Testis (tissue), 2 donors: Measurements from ENCODE around the gene EIF5A.

Experiments used
- POLR2A ChIP-seq: fragments of 450-650 bp; IDR thresholded peaks from one replicate; pipeline ENCODE4 v1.6.1; 2017; ENCODE audit warnings: antibody characterized with exemption, mild to moderate bottlenecking, moderate library complexity
- TF ChIP-seq, protein P1 (sequence below), 3 experiments: fragments of 450-650 bp in 2 of 3; fragments of 200-600 bp in 1 of 3; sonication (generic) in 1 of 3; IDR thresholded peaks; one replicate each; pipeline ENCODE4 v1.5.1; 2016 to 2019; ENCODE audit warnings: antibody characterized with exemption in 3 of 3, mild to moderate bottlenecking in 2 of 3, moderate library complexity in 1 of 3

DNA sequence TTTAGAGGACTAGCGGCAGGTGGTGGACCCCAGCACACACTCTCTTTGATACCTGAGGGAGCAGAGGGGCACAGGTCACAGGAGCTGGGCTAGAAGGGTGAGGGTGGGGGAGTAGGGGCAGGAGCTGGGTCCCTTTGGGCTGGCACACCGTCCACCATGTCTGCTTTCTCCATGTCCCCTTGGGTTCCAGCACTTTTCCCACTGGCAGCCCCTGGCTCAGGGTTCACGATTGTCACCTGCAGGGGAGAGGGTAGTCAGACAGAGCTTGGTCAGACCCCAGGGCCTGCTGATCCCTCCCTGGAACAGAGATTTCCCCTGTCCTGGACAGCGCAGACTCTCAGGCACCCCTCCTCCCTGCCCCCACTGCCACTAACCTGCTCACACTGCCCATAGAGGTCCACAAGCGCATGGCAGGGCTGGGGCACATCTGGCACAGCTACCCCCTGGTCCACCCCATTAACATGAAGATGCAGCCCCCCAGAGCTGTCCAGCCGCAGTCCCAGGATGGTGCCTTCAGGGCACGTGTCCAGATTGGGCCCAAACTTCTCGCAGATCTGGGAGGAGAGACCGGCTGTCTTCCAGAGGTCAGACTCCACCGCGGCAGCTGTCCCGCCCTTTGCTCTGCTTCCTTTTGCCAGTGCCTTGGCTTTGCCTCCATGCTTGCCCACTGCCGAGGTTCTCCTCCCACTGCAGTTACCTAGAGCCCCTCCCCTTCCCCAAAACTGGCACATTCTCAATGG, 10.9 kb downstream of the EIF5A start:
- TF ChIP-seq, protein P1, sequence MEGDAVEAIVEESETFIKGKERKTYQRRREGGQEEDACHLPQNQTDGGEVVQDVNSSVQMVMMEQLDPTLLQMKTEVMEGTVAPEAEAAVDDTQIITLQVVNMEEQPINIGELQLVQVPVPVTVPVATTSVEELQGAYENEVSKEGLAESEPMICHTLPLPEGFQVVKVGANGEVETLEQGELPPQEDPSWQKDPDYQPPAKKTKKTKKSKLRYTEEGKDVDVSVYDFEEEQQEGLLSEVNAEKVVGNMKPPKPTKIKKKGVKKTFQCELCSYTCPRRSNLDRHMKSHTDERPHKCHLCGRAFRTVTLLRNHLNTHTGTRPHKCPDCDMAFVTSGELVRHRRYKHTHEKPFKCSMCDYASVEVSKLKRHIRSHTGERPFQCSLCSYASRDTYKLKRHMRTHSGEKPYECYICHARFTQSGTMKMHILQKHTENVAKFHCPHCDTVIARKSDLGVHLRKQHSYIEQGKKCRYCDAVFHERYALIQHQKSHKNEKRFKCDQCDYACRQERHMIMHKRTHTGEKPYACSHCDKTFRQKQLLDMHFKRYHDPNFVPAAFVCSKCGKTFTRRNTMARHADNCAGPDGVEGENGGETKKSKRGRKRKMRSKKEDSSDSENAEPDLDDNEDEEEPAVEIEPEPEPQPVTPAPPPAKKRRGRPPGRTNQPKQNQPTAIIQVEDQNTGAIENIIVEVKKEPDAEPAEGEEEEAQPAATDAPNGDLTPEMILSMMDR (IDR thresholded peaks at IDR 0.05) = no peak
- no peak for TF ChIP-seq POLR2A
